DMS53 treated with DMSO at 0.1 percent for 48 hours (cell line): ENCODE measurements around the gene CRIM1.

ENCODE experiments used
- DNase-seq: peaks from one replicate; lab custom pipeline; 2025; ENCODE audit not compliant: unreplicated experiment; lab: John Stamatoyannopoulos, UW

The CRIM1 gene

DNA sequence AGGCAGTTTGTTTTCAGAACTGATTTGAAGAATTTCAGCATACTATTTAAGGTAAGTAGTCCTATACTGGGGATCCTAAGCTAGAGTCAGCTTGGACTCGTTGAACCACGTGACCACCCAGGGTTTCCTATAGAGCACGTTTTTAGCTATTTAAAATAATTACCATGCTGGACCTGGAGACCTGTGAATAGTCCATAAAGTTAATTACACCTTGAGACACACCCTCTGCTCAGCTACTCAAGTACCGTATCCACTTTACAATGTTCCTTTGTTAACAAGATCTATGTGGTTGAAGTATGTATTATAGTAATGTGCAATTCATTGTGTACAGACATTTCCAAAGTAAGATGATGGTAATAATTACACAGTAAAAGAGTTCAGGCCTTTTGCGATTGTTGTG is 67.6 kb downstream of the CRIM1 start:
- no peak for DNase-seq

GRCh38 chr2:36423619-36424120 is 68.1 kb downstream of the CRIM1 start:
- no peak for DNase-seq

DNA sequence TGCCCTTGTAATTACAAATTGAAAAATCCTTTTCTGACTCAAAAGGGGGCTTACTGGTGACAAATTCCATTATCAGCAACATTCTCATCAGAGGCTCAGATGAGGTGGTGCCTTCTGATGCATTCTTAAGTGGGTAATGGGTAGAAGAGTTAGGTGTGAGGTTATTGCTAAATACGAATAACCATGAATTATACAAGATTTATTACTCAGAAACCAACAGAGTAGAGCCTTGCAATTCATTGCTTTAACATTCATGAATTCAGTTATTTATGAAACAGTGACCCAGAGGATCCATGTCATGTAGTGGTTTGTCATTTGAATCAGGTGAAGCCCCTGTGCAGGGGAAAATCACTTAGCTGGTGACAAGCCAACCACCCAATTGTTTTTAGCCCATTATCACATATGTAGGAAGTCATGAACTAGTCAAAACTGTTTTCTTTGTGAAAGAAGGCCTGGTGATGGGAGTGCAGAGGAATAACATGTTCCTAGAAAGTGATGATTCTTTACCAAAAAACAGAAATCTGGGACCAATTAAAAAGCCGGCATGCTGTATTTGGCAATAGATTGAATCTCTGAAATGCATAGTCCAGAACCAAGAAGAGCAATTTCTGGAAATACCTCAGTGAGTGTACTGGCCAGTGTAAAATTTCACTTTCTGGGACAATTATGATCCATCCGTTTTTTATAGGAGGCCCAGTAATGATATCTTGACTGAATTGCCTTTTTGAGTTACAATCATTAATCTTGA is 70.2 kb downstream of the CRIM1 start:
- DNase-seq: no peak

GRCh38 chr2:36427790-36428243 is 72.2 kb downstream of the CRIM1 start:
- no peak for DNase-seq

DNA sequence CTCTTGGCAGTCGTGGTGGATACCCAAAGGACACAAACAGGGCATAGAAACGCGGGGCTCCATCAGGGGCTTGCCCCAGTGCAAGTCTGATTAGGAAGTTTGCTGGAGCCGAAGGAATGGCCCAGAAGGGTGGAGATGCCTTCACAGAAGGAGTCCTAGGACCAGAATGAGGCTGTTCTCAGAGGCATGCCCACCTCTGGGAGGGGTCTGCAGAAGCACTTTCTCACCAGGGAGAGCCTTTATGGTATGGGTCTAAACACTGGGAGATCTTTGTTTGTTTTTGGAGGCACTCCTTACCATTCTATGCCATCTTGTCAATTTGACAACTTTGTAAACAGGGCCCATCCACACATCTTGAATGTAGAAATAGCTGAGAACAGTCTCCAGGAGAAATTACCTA is 75.0 kb downstream of the CRIM1 start:
- DNase-seq: no peak

DNA sequence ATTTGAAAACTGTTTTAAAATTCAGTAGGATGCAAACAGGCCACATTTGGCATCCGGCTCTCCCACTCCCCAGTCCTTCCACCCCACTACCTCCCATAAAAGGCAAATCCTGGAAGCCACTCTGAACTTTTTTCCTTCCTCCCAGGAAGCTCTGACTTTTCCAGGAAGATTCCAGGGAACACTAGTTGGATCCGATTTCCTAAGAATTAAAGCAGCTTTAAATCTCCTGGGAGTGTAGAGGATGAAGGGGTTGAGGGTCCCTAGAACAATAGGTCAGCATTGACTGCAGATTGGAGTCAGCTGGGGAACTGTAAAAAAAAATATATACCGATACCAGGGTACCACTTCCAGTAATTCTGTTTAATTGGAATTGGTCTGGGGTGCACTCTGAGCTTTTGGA is 76.9 kb downstream of the CRIM1 start:
- no peak for DNase-seq

GRCh38 chr2:36433311-36434217 is 78.0 kb downstream of the CRIM1 start:
- DNase-seq: no peak

- no peak for DNase-seq
Measured at GRCh38 chr2:36438449-36438977, 82.9 kb downstream of the CRIM1 start.

GRCh38 chr2:36439084-36439483 is 83.5 kb downstream of the CRIM1 start:
- no peak for DNase-seq

GRCh38 chr2:36441065-36441625 is 85.6 kb downstream of the CRIM1 start:
- DNase-seq: no peak

DNA sequence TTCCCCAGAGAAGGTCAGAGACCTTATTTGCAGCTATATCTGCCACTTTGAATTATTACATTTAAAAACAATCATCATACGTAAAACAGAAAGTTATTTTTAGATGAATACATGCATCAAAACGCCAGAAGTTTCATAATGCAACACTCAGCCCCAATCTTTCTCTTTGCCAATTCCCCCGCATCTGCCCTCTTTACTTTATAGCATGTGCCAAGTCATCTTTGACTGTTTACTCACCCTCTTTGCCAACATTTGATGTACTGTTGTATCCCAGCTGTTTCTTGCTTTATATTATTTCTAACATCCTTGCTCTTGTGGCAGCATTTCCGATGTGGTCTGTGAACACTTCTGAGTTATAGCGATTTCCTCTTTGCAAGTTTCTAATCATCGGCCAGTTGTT is 86.2 kb downstream of the CRIM1 start:
- no peak for DNase-seq

DNA sequence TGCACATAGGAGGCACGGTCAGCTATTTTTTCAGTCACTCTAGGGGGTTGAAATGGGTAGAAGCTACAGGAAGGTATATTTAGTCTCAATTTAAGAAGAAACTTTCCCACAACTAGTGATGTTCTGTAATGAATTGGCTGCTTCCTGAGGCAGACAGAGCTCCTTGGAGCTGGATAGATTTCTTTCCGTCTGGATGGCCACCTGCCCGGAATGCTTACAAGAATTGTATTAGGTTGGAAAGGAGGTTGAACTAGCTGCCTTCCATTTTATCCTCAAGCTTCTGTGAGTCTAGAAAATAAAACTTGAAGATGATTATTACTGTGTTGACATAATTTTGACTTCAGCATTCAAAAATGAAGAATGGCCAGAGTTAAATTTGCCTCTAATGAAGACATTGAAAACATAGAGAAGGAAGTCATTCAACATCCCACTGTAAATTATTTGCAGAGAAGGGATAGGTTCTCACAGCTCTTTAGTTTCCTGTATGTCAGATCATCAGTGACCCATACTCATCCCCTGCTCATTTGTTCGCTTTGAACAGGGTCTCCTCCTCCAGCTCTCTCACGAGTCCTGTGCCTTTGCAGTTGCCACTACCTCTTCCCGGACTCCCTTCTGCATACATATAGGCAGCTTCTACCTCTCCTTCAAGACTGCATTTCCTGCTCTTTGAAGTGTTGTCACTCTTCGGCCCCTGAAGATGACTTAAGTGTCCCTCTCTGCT is 88.8 kb downstream of the CRIM1 start:
- no peak for DNase-seq

DNA sequence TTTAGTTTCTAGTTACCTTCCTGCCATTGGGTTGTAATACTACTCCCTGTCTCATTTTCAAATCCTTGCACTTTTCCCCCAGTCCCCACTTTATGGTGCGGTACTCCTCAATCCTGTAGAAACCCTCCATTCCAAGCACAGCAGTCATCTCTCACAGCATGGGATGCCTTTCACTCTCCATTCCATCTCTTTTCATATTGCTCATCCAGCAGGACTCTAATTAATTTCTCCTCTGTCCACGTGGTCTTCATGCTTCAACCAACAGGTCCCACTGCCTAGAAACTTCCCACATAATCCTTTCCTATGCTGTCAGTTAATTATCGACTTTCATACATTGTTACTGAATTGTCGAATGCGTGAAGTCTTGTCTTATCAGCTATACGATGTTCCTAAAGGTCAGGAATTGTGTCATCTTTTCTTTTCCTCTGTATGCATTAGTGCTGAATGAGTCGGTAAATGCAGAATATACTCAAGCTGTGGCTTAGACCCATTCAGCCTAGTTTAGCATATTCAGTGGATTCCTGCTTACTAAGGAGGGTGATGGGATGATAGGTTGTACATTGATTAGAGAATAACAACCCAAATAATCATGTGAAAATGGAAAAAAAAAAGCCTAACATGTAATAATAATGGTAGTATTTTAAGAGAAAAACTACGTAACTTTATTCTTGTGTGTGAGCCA is 89.7 kb downstream of the CRIM1 start:
- no peak for DNase-seq

GRCh38 chr2:36446294-36446693 is 90.7 kb downstream of the CRIM1 start:
- no peak for DNase-seq

DNA sequence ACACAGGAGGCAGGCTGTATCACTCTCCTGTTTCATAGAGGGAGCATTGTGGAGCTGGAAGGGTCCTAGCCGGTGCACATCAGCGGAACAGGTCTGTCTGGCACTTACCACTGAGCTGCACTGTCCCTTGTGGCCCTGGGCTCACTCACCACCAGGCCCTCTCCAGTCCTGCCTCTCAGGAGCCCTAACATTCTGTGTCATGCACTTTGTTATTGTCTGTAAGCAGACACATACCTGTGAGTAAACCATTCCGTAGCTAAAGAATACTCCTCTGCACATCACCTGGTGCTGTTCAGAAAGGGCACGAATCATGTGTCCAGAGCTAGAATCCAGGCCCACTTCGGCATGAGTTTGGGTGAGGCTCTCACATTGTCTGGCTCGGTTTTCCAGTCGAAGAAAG is 93.6 kb downstream of the CRIM1 start:
- DNase-seq: no peak

GRCh38 chr2:36449943-36450392 is 94.4 kb downstream of the CRIM1 start:
- no peak for DNase-seq

DNA sequence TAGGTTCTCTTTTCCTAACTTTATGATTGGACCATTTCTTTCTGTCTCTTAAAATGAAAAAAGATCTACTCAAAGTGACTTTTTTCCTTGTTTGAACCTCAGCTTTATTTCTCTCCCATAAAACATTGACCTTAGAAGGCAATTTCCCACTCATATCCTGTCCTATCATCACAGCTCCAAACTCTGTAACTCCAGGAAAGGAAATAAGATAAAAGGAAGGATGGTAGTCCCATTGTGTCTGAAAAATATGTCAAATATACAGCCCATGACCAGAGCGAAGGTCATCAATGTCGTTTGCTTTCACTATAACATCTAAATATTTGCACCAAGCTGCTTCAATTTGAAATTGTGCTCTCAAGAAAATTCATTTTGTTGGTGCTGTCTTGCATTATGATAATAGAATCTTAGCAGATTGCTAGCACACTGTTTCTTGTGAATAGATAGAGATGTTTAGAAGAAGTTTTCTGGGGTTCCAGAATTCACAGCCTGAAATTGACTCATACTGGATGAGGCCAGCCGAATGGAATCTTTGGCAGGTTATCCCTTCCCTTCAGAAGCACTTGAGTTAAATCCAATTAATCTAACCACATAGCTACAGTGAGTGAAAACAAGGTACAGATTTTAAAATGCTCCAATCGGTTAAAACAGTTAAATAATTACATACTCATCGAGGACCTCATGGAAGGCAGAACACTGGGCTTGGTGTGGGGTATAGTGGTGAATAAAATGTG is 95.1 kb downstream of the CRIM1 start:
- DNase-seq: no peak

- no peak for DNase-seq
Measured at GRCh38 chr2:36451512-36451911, 95.9 kb downstream of the CRIM1 start.

DNA sequence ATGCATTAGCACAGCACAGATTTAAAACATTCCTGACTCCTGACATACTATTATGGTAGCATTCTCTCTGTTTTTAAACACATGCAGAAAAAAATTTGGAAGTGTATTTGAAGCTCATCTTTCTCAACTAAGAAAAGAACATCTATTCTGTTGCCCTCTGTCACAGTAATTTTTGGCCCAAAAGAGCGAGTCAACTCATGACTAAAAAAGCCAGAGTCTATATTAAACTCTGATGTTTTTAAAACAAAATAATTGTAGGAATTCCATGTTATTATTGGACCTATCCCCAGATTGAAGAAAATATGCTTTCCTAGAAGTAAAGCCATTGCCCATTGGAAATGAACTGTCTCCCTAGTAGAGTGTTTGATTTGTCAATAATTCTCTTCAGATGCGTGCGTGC is 96.7 kb downstream of the CRIM1 start:
- no peak for DNase-seq
